Femur (tissue), 1 donor: Measurements from ENCODE around the gene TAS2R60.
"Not testable (repeated sequence)": the region's sequence is repeated elsewhere in the genome, so short reads cannot be mapped to it uniquely, and the experiment has no call there.

Experiments
- DNase-seq: peaks from one replicate; pipeline ENCODE4 v3.0.0-alpha.2; 2017

The TAS2R60 gene

DNA sequence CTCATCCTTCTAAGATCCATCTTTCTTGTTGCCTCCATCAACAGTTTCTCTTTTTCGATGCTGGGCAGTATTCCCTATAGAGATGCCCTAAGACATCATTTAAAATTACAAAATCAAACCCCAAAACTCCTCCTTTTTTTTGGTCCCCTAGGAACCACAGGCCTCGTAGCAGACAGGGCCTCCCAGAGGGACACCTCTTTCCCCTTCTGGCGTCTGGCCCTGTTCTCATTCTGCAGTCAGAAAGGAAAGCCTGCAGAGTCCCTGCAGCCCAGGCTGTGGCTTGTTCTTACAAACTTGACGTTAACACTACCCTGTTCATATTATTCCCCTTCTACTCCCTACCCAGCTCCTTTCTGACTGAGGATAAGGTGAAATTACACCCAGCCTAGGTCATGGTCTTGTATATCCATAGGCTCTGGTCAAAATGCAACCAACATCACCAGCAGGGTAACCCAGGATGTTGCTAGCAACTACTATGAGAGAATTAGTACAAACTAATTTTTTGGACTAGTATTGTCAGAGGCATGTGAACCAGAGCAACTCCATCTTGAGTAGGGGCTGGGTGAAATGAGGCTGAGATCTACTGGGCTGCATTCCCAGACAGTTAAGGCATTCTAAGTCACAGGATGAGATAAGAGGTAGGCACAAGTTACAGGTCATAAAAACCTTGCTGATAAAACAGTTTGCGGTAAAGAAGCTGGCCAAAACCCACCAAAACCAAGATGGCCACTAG, 31.1 kb upstream of the TAS2R60 start:
- no peak for DNase-seq

GRCh38 chr7:143413123-143413522, 30.1 kb upstream of the TAS2R60 start:
- DNase-seq = no peak

GRCh38 chr7:143415209-143415608, 28.0 kb upstream of the TAS2R60 start:
- DNase-seq = not testable (repeated sequence)

DNA sequence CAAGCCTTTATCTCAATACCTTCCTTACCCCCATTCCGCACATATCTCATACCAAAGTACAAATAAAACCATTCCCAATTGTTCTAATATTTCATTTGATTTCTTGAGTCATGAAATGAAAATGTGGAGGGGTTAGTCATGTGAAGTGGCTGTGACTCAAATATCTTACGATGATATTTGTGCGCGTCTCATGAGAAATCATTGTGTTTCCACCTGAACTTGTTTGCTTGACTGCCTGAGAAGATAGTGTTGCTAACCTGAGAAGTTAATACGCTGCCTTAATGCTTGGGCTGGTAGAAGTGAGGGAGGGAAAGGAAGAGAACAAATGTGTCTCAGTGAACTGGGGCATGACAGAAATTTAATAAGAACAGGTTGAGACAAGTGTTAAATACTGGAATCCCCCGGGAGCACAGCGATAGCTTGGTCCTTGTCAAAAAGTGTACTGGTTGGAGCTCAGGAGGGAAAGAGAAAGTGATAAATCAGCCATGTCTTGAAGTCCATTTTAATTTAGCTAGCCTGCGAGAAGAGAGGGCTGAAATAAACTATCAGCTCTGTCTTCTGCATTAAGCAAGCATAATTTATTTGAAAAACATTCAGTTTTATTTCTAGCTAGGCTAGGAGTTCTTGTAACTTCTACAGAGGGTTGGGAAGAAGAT, 27.4 kb upstream of the TAS2R60 start:
- DNase-seq = no peak

DNA sequence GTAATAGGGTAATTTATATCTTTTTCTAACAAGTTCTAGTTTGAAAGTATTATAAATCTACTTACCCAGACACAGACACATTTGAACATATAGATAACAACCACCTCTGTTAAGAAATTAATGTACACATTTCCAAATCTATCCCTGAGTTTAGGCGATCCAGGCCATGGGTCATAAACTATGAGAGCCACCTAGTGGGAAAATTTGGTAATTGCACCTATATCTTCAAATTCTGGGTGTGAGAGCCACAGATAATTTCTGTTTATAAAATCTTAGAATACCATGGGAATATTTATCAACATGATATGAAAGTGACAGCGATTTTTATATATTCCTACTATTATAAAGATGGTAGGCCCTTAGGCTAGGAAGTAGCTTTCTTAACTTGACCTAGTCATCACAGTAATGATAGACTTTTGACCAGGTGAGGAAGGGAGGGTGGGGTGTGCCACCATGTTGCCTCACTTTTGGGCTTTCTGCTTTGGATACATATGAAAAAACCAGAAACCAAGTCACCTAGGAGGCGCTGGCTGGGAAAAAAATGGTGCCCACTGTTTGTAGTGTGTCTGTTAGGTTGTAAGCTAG, 26.6 kb upstream of the TAS2R60 start:
- DNase-seq = no peak

GRCh38 chr7:143417734-143418383, 25.4 kb upstream of the TAS2R60 start:
- no peak for DNase-seq

GRCh38 chr7:143418681-143419458, 24.4 kb upstream of the TAS2R60 start:
- no peak for DNase-seq

GRCh38 chr7:143419880-143420279, 23.4 kb upstream of the TAS2R60 start:
- DNase-seq = no peak

DNA sequence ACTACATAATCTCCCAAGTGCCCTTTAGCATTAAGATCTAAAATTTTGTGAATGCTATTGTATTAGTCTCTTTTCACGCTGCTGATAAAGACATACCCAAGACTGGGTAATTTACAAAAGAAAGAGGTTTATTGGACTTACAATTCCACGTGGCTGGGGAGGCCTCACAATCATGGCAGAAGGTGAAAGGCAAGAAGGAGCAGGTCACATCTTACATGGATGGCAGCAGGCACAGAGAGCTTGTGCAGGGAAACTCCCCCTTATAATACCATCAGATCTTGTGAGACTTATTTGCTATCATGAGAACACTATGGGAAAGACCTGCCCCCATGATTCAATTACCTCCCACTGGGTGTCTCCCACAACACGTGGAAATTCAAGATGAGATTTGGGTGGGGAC, 22.6 kb upstream of the TAS2R60 start:
- DNase-seq = not testable (repeated sequence)

GRCh38 chr7:143422033-143422432, 21.2 kb upstream of the TAS2R60 start:
- DNase-seq = peak; percentile 56

- DNase-seq = not testable (repeated sequence)
Observed at GRCh38 chr7:143424476-143424875, 18.8 kb upstream of the TAS2R60 start.

- no peak for DNase-seq
Observed at GRCh38 chr7:143426479-143427142, 16.6 kb upstream of the TAS2R60 start.

DNA sequence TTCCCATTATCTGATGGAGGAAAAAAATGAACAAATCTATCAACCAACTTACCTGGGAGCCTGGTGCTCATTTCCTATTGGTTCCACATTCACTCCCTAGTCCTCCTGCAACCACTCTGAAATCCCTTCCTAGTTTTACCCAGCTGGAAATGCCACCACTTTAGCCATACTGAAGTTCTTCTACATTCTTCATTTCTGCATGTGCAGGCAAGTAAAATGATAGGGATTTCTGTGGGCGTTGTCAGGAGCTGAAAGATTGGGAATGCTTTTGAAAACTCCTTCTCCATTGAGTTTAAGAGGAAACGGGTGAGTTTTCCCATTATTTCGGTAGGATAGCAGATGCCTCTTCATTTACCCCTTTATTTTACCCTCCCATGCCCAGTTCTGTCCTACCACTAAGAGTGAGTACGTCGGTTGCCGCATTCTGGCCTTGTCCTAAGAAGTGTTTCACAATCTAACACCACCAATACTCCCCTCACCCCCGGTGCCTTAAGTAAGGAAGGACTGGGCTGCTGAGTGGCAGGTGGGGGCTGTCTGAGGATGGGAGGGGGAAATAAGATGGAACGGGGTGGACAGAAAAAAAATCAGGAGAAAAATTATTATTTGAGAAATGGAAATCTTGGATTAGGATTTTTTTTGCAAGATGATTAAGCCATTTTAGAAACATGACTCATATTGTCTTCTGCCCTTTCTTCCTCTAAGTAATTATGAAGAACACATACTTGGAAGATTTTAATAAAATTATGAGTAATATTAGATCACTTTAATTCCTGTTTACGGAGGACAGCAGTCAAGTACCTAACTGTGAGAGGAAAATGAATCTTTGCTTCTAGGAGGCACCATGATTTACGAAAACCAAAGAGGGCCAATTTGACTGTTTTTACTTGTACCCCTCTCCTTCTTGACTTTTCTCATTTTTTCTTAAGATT, 13.2 kb upstream of the TAS2R60 start:
- no peak for DNase-seq

DNA sequence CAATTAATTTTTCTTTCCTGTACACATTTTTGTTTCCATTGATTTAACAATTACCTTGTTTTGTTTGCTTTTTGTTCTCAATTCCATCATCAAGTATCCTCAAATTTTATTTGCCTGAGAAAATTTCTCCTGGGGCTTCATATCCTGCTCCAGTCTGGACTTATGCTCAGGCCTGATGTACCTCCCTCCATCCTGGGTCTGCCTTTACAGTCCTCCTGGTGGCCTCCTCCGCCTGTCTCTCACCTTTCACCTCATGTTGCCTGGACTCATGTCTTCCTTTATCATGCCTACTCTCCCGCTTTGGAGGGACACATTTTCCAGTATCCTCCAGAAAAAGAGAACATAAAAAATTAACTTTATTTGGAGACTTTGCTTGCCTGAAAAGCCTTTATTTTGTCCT, 12.1 kb upstream of the TAS2R60 start:
- no peak for DNase-seq

DNA sequence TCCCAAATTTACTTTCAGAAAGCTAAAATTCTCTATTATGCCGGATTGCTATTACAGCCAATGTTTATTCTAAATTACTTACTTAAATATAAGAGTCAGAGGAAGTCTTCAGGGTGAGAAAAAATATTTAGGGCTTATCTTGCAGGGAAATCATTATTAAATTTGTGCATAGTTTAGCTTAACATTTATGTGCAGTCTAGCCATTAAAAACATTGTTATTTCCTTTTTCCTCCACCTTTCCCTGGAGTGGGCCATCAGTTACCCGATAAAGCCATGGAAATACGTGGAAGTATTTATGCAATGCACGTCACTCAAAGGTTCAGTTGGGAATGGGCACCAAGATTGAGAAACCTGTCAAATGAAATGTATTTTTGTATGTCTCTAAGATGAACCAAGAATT, 9.5 kb upstream of the TAS2R60 start:
- DNase-seq = no peak

DNA sequence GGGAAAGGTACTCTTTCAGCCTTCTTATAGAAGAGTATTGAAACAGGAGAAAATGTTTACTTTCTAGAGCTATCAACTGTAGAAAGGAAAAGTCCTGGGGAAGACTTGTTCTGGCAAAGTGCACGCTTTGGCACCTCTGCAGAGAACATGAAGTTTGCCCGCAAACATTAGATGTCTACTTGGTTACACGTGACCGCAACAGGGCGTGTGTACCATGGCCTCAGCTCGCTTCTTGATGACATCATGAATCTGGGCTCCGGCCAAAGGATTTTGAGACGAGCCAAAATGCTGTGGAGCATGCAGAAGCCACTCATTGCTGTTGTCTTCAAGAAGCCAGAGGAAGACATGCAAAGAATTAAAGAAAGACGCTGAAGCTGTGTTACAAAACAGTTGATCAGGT, 8.6 kb upstream of the TAS2R60 start:
- DNase-seq = peak; percentile 40

GRCh38 chr7:143435266-143435665, 8.0 kb upstream of the TAS2R60 start:
- DNase-seq = no peak

DNA sequence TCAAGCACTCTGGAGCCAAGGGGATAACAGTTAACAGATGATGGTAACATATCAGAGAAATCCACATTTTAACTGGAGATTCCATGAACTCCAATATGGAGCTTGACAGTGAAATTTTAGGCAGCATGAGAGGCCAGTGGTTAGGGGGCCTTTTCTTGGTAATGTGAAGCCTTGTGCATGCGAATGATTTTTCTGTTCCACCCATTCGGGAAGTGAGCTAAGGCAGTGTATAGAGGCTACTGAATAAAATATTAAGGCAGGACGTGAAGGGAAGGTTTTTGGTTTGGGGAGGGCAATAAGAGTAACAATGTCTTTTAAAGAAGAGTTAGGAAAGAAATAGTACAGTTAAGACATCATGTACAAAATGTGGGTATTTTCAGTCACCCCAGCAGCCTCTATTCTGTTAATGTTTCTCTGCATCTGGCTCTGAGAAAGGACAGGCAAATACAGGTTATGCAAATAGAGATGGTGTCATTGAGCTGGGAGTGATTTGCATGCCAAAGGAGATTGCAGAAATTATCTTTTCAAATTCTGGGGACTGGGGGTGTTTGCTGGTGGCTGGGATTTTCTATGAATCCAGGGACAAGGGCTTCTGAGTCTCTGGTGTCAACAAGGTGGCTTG, 6.8 kb upstream of the TAS2R60 start:
- DNase-seq = no peak

DNA sequence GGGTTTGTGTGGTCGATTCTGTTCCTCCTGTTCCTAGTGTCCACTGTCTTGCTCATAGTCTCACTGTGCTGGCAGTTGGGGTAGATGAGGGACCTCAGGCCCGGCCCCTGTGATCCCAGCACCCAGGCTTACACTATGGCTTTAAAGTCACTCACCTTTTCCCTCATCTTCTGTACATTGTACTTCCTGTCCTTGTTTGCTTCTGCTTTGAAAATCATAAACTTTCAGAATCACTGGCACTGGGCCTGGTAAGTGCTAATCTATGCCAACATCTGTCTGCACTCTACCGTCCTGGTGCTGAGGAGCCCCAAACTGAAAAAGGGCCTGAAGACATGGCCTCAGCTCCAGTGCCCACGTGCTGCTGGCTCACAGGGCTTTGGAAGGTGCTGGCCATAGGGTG, 5.7 kb upstream of the TAS2R60 start:
- DNase-seq = no peak

DNA sequence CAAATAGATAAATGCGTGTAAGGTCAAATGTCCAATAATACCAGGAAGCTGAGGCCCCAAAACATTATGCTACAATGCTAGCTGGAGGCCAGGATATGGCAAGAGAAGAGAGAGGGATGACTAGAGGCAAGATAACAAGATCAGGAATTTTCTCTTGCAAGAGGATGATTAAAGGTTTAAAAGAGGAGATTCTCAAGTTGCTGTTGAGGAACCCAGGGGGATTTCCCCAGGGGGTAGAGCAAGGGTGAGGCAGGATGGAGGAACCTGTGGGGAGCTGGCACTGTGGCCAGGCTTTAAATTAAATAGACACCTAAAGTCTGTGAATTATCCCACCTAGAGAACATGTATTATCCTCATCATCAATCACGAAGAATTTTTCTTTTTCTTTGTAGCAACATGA, 3.4 kb upstream of the TAS2R60 start:
- no peak for DNase-seq
